Sigmoid colon (tissue), 7 donors: ENCODE results near the gene DNALI1. TPM values are rescaled to one million over a fixed set of nuclear protein-coding genes. Genes with fewer than 3 reads are reported as not detected.
"Not testable (repeated sequence)": the region's sequence is repeated elsewhere in the genome, so short reads cannot be mapped to it uniquely, and the experiment has no call there.

ENCODE experiments used
- DNase-seq: peaks from one replicate; pipeline ENCODE4 v3.0.0-alpha.2; 2019
- H3K27ac ChIP-seq, 4 donors: fragments of 200-600 bp; sonication (generic); one replicate each; pipeline ENCODE4 v1.5.1; 2016 to 2019; ENCODE audit warnings: mild to moderate bottlenecking in 1 of 4
- H3K27me3 ChIP-seq, 3 donors: fragments of 200-600 bp; sonication (generic); one replicate each; pipeline ENCODE4 v1.5.1; 2019; ENCODE audit warnings: mild to moderate bottlenecking in 1 of 3
- H3K36me3 ChIP-seq, 4 donors: fragments of 200-600 bp; sonication (generic); one replicate each; pipeline ENCODE4 v1.5.1; 2016 to 2019
- H3K4me1 ChIP-seq, 4 donors: fragments of 200-600 bp; sonication (generic); one replicate each; pipeline ENCODE4 v1.5.1; 2017 to 2019
- H3K4me3 ChIP-seq, 4 donors: fragments of 200-600 bp; sonication (generic); one replicate each; pipeline ENCODE4 v1.5.1; 2017 to 2019; ENCODE audit warnings: mild to moderate bottlenecking in 2 of 4, moderate library complexity in 1 of 4
- H3K9me3 ChIP-seq, 4 donors: fragments of 200-600 bp in 3 of 4; sonication (generic) in 3 of 4; one replicate each; pipeline versions ENCODE4 v1.5.1 to v1.6.1; 2013 to 2019
- CTCF ChIP-seq, 4 experiments: fragments of 450-650 bp in 3 of 4; fragments of 200-600 bp in 1 of 4; IDR thresholded peaks; one replicate each; pipeline ENCODE4 v1.5.1; 2016 to 2019; ENCODE audit warnings: antibody characterized with exemption in 4 of 4, mild to moderate bottlenecking in 3 of 4, moderate library complexity in 2 of 4
- EP300 ChIP-seq, 4 donors: sonication (generic); formaldehyde crosslinking; IDR thresholded peaks; one replicate each; pipeline ENCODE4 v1.6.1; 2017; ENCODE audit warnings: antibody characterized with exemption in 4 of 4
- POLR2A ChIP-seq, 2 donors: fragments of 450-650 bp; IDR thresholded peaks; one replicate each; pipeline ENCODE4 v1.6.1; 2016; ENCODE audit warnings: antibody characterized with exemption in 2 of 2, mild to moderate bottlenecking in 2 of 2, moderate library complexity in 2 of 2
- POLR2AphosphoS5 ChIP-seq, 4 donors: sonication (generic); formaldehyde crosslinking; IDR thresholded peaks; one replicate each; pipeline ENCODE4 v1.6.1; 2017; ENCODE audit warnings: antibody characterized with exemption in 4 of 4
- WGBS, 2 donors: extraction: QIAGEN DNeasy Blood & Tissue Kit; methylation state at CpG; one replicate each; pipeline ENCODE4 v1.1.7; 2013; 5-methylcytosine and 5-hydroxymethylcytosine counted together
- intact Hi-C: fragments of 100-400 bp; cut with DNase I; formaldehyde crosslinking; loops from one replicate; pipeline ENCODE4 v1.15.1; 2023
- polyA plus RNA-seq, 3 donors: library from polyadenylated mRNA; stranded (reverse); fragments of 200-250 nt; gene quantifications; one replicate each; pipeline ENCODE4 v1.2.3, GENCODE V29; 2013
- total RNA-seq, 4 donors: library from RNA; depleted of rRNA; stranded (reverse); fragments of >200 nt; gene quantifications; one replicate each; pipeline ENCODE4 v1.1.0, GENCODE V29; 2016
- donor health status: healthy with polysubstance abuse.
- donor health status: Bipolar disorder and iron deficiency.
- donor health status: healthy.

DNALI1 gene
- total and polyA plus RNA-seq, 7 donors, result 4.6 to 13.0 (median 7.5) TPM

GRCh38 chr1:37515185-37516034 is 41.3 kb upstream of the DNALI1 start:
- DNase-seq, result peak; percentile 20
- Histone ChIP-seq H3K27ac (peak overlapping the region; percentile 92 to 98 (median 96)), H3K27me3 (no peaks in the 10 kb centered on the region), H3K9me3 (no peaks in the 10 kb centered on the region), H3K36me3 (peaks cover 0 to 29% (median 0%) of the 10 kb centered on the region in 4 donors), H3K4me1 (peaks cover 0 to 32% (median 20%) of the 10 kb centered on the region in 4 donors), H3K4me3 (peak overlapping the region; percentile 50 to 99 (median 84))
- no peak for TF ChIP-seq POLR2AphosphoS5 (IDR thresholded peaks at IDR 0.05)
- no peak for TF ChIP-seq CTCF (IDR thresholded peaks at IDR 0.05)
- TF ChIP-seq POLR2A (IDR thresholded peaks at IDR 0.05), result no peak
- TF ChIP-seq EP300 (IDR thresholded peaks at IDR 0.05), result no peak
- 78 to 79% methylated on average over 18 of the region's 18 CpGs for WGBS, 2 donors
- intact Hi-C loops, result loop anchor here (2.0 kb wide), 1 partner anchor 61 kb away; no protein-coding TSS in a partner anchor

DNA sequence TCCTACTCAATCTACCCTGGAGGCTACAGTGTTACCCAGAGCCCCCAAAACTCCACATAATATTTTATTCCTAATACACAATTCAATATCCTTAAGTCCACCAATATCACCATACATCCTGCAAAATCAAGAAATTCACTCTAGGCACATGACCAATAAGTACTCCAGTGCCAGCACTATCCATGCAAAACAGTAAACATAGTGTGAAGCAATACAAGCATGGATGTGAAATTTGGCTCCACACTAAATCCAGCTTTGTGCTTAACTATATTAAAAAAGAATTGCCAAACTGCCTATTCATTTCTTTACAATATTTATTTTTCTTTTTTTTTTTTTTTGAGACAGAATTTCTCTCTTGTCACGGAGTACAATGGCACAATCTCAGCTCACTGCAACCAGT is 39.2 kb upstream of the DNALI1 start:
- intact Hi-C loops, result no loop called here
- H3K27ac ChIP-seq, result no peak overlapping the region

DNA sequence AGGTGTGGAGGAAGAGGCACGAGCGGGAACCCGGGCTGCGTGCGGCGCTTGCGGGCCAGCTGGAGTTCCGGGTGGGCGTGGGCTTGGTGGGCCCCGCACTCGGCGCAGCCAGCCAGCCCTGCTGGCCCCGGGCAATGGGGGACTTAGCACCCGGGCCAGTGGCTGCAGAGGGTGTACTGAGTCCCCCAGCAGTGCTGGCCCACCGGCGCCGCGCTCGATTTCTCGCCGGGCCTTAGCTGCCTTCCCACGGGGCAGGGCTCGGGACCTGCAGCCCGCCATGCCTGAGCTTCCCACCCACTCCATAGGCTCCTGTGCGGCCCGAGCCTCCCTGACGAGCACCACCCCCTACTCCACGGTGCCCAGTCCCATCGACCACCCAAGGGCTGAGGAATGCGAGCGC is 38.5 kb upstream of the DNALI1 start:
- H3K4me3 ChIP-seq, H3K9me3 ChIP-seq, DNase-seq, H3K27ac ChIP-seq, intact Hi-C loops, H3K27me3 ChIP-seq, H3K36me3 ChIP-seq: not testable (repeated sequence)
- WGBS, 2 donors, result 97% methylated on average over 29 to 30 of the region's 31 CpGs
- peaks cover 0 to 14% (median 9%) of the 10 kb centered on the region in 4 donors for H3K4me1 ChIP-seq

More for the DNA sequence above, 39.2 kb upstream of the DNALI1 start:
- 88 to 91% methylated on average over 1 of the region's 1 CpG for WGBS, 2 donors
- DNase-seq, result no peak
- no peak overlapping the region for H3K4me3 ChIP-seq
- H3K27me3 ChIP-seq, result no peaks in the 10 kb centered on the region
- TF ChIP-seq EP300 (IDR thresholded peaks at IDR 0.05) (no peak), CTCF (IDR thresholded peaks at IDR 0.05) (no peak), POLR2AphosphoS5 (IDR thresholded peaks at IDR 0.05) (no peak), POLR2A (IDR thresholded peaks at IDR 0.05) (no peak)
- H3K36me3 ChIP-seq, result peaks cover 0 to 8% (median 0%) of the 10 kb centered on the region in 4 donors
- no peaks in the 10 kb centered on the region for H3K9me3 ChIP-seq
- peaks cover 0 to 21% (median 15%) of the 10 kb centered on the region in 4 donors for H3K4me1 ChIP-seq

GRCh38 chr1:37518929-37519328 is 37.8 kb upstream of the DNALI1 start:
- H3K4me3 ChIP-seq, intact Hi-C loops, H3K4me1 ChIP-seq, DNase-seq, H3K27ac ChIP-seq, H3K36me3 ChIP-seq, H3K9me3 ChIP-seq, H3K27me3 ChIP-seq: not testable (repeated sequence)
- whole genome bisulfite sequencing, 2 donors, result 70 to 84% methylated on average over 15 of the region's 15 CpGs

- H3K4me3 ChIP-seq, result no peak overlapping the region
- H3K27me3 ChIP-seq, result no peaks in the 10 kb centered on the region
- H3K9me3 ChIP-seq, result no peaks in the 10 kb centered on the region
- no peak overlapping the region for H3K27ac ChIP-seq
- peaks cover 0 to 5% (median 2%) of the 10 kb centered on the region in 4 donors for H3K4me1 ChIP-seq
- intact Hi-C loops, result no loop called here
- peak; percentile 10 for DNase-seq
- no peak for TF ChIP-seq POLR2AphosphoS5 (IDR thresholded peaks at IDR 0.05)
- TF ChIP-seq POLR2A (IDR thresholded peaks at IDR 0.05), result no peak
- TF ChIP-seq EP300 (IDR thresholded peaks at IDR 0.05), result no peak
- no peak for TF ChIP-seq CTCF (IDR thresholded peaks at IDR 0.05)
- H3K36me3 ChIP-seq, result no peaks in the 10 kb centered on the region
Observed at GRCh38 chr1:37519613-37520012, 37.1 kb upstream of the DNALI1 start.

GRCh38 chr1:37529888-37530287 is 26.9 kb upstream of the DNALI1 start:
- H3K27me3 ChIP-seq, H3K9me3 ChIP-seq, H3K27ac ChIP-seq, DNase-seq, H3K36me3 ChIP-seq, intact Hi-C loops, H3K4me3 ChIP-seq: not testable (repeated sequence)
- H3K4me1 ChIP-seq, result peaks cover 0 to 15% (median 12%) of the 10 kb centered on the region in 4 donors
- 83 to 89% methylated on average over 1 of the region's 1 CpG for WGBS, 2 donors

GRCh38 chr1:37532418-37533156 is 24.2 kb upstream of the DNALI1 start:
- H3K27ac ChIP-seq, result not testable (repeated sequence)
- WGBS, 2 donors, result 96 to 98% methylated on average over 4 of the region's 4 CpGs

More at GRCh38 chr1:37532418-37533156, 24.2 kb upstream of the DNALI1 start:
- H3K4me3 ChIP-seq, intact Hi-C loops, DNase-seq, H3K27me3 ChIP-seq, H3K9me3 ChIP-seq: not testable (repeated sequence)
- H3K4me1 ChIP-seq, result peaks cover 0 to 15% (median 12%) of the 10 kb centered on the region in 4 donors
- peaks cover 0 to 26% (median 10%) of the 10 kb centered on the region in 4 donors for H3K36me3 ChIP-seq
